HG03060 (cell line): ENCODE data around the gene TNKS2.
"Not testable (repeated sequence)": the region's sequence is repeated elsewhere in the genome, so short reads cannot be mapped to it uniquely, and the experiment has no call there.

ENCODE experiments used
- ATAC-seq: cut with Tn5 transposase; IDR thresholded peaks from one replicate; pipeline ENCODE4 v1.9.1; 2021; ENCODE audit warnings: low read depth, moderate number of reproducible peaks; ENCODE audit not compliant: unreplicated experiment

TNKS2 gene

DNA sequence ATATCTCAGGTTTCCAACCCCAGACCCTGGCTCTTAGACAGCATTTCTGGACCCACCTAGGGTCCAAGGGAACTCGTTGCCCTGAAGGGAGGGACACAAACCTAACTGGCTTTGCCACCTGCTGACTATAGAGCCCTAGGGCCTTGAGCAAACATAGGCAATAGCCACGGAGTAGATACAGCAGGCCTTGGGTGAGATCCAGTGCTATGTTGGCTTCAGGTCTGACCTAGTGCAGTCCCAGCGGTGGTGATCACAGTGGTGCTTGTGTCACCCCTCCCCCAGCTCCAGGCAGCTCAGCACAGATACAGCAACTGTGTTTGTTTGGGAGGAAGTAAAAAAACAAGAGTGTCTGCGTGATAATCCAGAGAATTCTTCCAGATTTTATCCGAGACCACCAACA lies 9.7 kb upstream of the TNKS2 start:
- ATAC-seq: no peak

DNA sequence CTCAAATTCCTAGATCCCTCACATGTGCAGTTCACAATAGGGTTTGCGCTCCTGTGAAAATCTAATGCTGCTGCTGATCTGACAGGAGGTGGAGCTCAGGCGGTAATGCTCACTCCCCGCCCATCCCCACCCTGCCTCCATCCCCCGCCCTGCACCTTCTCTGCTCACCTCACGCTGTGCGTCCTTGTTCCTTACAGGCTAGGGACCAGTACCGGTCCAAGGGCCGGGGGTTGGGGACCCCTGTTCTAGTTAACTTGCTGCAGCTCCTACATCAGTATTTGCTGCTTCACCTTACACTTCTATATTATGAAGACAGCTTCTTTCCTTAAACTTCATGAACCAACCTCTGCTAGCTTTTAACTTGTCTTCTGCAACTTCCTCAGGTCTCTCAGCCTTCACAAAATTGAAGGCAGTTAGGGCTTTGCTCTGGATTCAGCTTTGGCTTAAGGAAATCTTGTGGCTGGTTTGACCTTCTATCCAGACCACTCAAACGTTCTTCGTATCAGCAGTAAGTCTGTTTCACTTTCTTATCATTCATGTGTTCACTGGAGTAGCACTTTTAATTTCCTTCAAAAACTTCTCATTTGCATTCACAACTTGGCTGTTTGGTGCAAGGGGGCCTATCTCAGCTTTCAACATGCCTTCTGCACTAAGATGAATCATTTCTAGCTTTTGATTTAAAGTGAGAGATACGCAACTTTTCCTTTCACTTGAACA lies 1.7 kb upstream of the TNKS2 start:
- peak; percentile 36 for ATAC-seq

DNA sequence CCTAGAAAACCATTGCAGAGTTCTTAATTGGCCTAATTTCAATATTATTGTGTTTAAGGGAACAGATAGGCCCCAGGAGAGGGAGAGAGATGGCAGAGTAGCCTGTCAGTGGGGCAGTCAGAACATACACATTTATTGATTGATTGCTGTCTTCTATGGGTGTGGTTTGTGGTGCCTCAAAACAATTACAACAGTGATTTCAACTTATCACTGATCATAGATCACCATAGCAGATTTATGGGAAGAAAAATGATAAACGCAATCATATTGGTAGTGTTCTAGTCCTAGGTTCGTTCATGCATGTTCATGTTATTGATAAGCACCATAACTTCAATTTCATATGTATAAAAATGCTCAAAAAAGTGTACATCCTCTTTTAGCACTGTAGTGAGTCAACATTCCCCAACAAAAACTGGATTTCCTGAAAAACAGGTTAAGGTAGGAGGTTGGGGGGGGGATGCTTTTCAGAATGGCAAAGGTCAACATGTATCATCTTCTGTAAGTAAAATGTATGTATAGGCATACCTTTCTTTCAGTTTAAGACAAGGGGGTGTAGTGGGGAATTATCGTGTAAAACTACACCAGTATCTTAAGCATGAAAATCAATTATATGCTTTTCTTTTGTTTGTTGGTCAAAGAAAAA lies 1.1 kb upstream of the TNKS2 start:
- ATAC-seq: no peak

DNA sequence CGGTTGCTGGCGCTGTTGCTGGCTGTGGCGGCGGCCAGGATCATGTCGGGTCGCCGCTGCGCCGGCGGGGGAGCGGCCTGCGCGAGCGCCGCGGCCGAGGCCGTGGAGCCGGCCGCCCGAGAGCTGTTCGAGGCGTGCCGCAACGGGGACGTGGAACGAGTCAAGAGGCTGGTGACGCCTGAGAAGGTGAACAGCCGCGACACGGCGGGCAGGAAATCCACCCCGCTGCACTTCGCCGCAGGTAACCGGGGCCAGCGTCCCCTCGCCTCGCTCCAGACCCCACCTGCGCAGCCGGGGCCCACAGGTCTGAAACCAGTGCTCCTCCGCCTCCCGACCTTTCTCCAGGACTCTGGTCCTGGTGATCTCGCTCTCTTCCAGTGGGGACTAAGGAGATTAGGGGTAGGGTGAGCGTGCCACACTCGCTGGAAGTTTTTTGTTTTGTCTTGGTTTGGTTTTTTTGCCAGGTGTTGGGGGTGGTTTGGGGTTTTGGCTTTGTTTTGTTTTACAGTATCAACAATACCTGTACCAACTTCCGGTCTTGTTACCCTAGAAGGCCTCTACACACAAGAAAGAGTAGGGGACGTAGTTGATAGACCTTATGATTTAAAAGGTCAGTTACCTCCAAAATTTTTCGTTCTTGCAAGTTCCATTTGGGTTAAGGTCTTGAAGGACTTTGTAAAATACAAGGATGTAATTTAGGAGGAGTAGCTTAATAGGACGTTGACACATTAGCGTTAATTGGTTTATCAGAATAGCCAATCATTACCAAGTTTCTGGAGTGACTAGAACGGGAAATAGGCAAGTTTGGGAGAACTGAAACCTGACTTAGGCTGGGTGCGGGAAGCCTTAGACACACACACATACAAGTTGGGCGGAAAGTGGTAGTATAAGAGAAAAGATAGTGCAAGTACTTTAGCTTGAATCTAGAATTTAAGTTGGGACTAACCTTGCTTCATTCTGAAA lies 704 bp downstream of the TNKS2 start:
- ATAC-seq: peak; percentile 14

DNA sequence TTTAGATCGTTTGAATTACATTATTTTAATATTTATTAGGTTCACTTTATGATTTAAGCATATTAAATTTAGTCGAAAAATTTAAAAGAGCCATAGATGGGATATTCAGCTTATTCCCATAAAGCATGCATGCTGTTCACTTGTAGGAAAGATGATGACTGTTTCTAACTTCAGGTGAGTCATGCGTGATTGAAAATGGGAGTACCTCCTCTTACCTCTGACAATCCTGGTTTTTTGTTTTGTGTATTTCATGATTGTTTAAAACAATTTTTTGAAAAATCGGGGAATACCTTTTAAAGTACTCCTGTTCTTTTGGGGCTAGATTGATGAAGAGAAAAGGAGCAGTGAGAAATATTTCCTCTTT lies 1.4 kb downstream of the TNKS2 start:
- ATAC-seq: no peak

DNA sequence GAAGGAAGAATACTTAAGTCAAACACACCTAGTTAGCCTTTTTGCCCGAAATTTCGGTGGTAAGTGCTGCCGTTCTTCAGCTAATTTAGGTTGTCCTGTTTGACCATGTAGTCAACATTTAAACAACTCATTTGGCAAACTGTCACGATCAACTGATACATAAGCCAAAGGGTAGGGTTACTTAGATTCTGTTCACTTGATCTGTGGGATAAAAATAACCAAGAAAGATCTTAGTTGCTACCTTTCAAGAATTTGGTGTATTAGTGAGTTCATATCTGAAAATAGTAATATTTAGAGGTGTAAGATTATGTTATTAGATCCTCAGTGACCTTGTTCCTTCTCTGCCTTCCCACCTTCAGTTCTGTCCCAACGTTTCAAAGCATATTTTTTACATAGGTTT lies 2.0 kb downstream of the TNKS2 start:
- ATAC-seq: no peak

DNA sequence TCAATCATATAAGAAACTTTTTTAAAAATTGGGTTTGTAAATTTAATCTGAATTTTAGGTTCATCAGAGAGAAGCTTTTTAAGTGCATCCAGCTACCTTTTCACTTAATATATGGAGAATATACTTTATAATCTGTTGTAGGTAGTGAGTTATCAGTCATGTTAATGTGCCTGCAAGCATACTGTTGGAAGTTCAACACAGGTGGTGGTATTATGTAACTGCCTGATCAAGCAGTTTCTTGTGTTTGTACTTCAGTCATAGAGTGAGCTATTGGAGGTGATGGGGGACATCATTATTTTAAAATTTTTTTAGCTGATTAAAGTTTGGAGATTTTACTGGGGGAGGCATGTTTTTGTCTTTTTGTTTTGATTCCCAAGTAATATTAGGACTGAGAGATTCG lies 2.5 kb downstream of the TNKS2 start:
- no peak for ATAC-seq

DNA sequence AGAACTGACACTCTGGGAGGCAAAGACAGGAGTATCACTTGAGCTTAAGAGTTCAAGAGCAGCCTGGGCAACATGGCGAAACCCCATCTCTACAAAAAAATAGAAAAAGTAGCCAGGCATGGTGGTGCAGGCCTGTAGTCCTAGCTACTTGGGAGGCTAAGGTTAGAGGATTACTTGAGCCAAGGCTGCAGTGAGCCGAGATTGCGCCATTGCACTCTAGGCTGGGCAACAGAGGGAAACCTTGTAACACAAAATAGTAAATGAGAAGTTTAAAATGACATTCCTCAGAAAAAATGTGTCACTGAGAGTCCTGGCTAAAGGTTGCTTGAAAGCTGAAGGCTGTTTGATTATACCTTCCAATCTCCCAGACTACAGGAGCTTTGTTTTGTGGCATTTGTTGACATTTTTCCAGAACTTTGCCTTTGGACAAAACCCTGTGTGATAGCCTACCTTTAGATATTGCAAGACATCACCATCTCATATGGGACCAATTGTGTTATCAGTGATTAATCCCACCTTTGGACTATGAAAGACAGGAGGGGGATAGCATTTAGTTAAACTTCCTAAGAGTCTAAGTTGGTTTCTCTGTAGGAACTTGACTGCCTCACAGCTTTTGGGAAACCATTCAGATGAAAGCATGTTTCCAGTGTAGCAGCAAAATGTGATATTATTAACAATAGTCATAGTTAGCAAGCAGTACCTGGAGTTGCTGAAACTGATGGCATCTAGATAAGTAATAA lies 5.3 kb downstream of the TNKS2 start:
- ATAC-seq: no peak

DNA sequence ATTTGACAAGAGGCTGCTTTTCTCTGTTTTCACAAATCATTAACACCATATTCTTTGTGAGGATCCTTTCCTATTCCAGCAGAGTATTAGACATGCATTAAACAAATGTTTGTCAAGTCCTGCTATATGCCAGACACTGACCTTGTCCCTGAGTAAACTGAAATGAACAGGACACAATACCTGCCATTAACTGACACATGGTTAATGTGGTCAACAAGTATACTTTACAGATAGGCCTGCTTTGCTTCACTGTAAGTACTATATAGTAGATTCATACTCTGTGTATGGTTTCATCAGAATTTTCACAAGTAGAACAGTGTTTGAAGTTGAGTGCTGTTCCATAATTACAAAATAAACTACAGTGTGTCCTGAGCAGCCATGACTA lies 5.9 kb downstream of the TNKS2 start:
- no peak for ATAC-seq

DNA sequence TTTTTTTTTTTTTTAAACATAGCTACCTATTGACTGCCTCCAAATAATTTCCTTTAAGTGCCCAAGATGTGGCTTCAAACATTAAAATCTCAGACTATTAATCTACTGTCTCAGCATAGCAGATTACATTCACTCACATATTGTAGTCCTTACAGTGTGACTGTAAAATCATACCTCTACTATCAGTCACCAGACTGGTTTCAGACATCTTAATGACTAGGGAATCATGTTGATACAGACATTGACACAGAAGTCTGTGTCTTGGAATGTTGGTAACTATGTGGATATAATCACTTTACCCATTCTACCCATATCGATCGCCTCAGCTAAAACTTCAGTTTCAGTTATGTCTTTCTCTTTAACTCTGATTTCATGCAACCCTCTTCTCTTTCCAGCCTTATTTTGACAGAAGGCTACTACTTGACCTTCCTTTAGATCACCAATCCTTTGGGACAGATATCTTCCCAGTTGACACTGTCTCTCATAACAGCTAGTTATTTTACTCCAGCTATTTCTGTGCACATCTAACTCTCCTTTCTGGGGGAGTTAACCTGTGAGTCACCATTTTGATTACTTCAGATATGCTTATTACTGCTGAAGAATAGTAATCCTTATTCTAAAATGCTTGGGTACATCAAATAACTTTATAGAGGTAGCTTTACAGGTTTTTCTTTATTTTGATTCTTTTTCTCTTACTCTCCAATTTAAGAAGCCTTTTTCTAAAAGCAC lies 7.0 kb downstream of the TNKS2 start:
- ATAC-seq: no peak

DNA sequence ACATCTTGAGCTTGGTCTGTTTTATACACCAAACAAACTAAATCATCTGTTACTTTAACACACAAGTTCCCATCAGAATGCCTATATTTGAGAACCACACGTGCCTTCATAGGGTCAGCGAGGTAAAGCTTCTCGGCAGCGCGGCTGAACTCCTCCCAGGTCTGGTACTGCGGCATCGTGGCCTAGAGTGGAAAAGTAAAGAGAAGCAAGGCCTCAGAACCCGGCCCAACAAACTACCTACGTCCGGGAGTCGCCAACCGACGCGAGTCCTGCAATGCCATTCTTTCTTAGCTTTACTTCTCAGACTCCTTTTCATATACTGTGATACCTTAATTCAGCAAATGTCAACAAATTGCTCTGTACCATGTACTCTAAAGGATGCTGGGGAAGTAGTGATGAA lies 9.0 kb downstream of the TNKS2 start:
- ATAC-seq: not testable (repeated sequence)

DNA sequence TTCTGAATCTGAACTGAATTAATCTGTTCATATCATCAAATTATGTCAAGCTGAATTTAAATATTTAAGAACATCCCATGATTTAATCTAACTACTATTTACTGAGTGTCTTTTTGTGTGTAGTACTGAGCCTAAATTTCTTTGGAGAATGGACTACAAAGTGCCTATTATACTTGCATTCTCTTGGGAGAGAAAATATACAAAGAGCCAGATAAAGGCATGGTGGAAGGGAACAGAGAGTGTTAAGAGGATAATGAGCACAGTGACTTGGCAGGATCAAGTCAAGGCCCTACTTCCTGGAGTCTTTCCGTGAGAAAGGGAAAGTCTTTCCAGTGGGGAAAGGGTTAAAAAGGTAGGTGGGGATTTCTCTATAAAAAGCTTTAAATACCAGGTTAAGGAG lies 15.0 kb downstream of the TNKS2 start:
- ATAC-seq: no peak

DNA sequence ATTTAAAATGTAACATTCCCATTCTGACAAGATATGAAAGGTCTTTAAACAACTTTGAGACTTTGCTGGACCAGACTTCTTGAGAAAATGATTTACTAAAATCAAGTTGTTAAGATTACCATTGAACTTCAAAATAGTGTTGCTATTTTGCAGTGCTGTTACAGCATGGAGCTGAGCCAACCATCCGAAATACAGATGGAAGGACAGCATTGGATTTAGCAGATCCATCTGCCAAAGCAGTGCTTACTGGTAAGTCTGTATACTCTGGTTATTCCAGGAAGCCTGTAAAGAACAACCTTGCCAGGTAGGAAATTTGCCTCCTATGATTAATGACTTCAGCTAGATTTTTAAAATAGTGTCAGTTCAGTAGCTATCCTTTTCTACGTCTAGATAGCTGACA lies 18.8 kb downstream of the TNKS2 start:
- ATAC-seq: no peak

DNA sequence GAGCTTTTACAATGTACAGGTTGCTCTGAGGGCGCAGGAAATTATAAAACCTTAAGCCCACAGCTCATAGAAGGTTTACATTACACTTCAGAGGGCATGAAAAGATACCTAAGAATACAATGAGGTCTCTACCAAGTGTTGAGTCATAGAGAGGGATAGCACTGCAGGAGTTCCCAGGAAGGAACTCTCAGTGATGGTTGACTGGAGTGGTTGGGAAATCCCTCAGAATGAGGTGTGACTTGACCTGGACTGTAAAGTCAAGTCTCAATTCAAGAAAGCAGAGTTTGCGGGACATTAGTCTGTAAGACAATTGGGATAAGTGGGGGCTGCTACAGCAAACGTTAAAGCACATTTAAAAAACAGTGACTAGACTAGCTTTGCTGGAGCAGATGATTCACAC lies 21.9 kb downstream of the TNKS2 start:
- ATAC-seq: no peak

DNA sequence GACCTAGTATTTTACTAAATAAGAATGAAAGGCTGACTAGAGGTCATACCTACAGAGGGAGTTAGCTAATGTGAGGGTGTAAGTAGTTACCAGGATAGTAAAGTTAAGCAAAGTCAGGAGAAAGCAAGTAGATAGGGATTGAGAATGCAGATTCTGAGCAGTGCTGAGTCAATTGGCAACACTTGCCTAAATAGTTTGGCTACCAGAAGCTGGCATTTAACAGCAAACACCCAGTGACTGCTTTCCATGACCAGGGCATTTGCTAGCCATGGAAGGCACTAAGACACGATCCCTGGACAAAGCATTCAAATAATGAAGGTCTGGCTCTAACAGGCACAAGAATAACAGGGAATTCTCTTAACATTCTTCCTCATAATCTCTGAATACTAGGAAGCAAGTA lies 25.9 kb downstream of the TNKS2 start:
- ATAC-seq: no peak

DNA sequence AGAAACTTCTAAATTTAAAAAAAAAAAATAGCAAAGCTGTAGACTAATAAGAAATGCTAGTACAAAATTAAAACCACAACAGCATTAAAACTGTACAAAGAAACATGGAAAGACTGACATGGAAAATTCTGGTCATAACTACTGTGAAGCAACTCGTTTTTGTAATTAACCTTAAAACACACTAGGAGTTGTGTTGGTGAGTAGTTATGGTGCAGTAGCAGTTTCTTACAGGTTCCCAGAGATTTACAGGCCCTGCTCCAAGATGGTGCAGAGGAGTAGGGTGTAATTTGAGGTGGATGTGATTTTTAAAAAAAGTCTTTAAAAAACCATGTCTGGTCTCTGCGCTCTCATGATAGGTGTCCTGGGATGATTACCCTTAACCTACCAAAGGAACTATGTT lies 31.0 kb downstream of the TNKS2 start:
- no peak for ATAC-seq

DNA sequence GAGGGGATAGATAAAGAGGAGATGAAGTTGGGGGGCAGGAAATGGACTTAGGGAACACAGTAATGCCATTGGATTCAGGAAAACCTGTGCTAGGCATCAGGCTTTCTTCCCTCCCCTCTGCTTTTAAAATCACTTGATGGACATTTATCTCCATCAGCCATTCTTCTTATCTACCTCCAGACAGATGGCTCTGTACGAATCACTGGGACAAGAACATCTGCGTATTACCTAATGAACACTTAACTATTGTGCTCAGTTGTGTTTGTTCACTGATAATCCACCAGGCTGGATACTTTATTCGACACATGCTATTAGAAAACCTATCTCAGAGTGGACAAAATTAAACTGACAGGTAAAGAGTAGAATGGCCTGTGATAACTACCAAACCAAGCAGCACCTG lies 40.0 kb downstream of the TNKS2 start:
- no peak for ATAC-seq

DNA sequence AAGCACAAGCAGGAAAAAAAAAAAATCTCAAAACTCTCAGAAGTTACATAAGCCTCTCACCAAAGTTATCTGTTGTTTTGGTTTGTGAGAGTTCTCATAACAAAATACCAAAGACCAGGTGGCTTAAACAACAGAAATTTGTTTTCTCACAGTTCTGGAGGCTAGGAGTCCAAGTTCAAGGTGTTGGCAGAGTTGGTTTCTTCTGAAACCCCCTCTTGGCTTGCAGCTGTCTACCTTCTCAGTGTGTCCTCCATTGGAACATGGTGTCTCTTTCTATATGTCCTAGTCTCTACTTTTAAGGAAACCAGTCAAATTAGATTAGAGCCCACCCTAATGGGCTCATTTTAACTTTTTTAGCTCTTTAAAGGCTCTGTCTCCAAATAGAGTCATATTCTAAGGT lies 44.9 kb downstream of the TNKS2 start:
- ATAC-seq: no peak

DNA sequence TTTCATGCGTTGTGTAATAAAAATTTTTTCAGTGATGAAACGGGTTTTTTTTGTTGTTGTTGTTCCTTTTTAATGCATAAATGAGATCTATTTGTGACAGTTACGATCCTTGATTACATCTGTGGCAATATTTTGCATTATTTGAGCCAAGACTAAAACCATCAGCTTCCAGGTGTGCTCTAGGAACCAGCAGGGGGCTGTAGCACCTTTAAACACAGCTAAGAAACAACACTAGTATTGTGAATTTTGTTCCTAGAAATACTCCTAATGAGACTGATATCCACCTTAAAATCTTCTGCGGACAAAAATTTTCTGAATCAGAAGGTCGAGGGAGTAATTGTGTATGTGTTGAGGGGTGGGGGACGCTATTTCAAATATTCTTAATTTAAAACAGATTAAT lies 58.4 kb downstream of the TNKS2 start:
- no peak for ATAC-seq

DNA sequence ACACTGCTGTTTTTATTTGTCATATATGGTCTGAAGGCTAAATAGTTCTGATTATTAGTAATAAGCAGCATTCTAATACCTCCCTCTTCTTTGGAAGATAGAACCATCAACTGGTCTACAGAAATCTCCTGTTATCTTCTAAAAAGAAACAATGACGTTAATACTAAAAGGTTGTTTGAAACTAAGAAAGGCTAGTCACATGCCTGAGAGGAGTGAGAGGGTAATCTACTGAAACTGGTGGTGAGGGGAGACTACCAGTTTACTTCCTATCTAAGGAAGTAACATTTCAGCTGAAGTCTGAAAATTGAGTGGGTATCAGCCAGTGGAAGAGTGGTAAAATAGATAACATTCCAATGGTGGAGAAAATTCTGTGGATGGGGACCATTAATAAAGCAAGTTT lies 62.7 kb downstream of the TNKS2 start:
- no peak for ATAC-seq
